SU-DHL-6 (cell line): ENCODE data around the gene MYO5C.

ENCODE experiments used
- CTCF ChIP-seq: fragments of 200-600 bp; sonication (generic); IDR thresholded peaks from one replicate; pipeline ENCODE4 v1.5.1; 2017; ENCODE audit warnings: antibody characterized with exemption, mild to moderate bottlenecking, low read length, moderate library complexity; ENCODE audit not compliant: insufficient read depth, poor library complexity, severe bottlenecking
- EZH2phosphoT487 ChIP-seq: fragments of 200-600 bp; sonication (generic), shearing (Covaris generic); conservative IDR thresholded peaks from 2 replicates; pipeline ENCODE4 v1.6.1; 2018; ENCODE audit warnings: mild to moderate bottlenecking, antibody characterized with exemption, low read length, moderate library complexity, mixed read lengths

DNA sequence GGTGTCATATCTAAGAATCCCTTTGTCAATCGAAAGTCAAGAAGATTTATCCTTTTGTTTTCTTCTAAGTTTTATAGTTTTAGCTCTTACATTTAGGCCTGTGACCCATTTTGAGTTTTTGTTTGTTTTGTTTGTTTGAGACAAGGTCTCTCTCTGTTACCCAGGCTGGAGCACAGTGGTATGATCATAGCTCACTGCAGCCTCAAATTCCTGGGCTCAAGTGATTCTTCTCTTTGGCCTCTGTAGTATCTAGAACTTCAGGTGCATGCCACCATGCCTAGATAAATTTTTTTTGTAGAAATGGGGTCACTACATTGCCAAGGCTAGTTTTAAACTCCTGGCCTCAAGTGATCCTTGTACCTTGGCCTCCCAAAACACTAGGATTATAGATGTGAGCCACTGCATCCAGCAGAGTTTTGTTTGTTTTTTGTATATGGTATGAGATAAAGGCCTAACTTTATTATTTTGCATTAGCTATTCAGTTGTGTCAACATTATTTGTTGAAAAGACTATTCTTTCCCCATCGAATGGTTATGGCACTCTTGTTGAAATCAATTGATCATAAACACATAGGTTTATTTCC lies 5.8 kb upstream of the MYO5C start:
- no peak for TF ChIP-seq CTCF
- TF ChIP-seq EZH2phosphoT487, result no peak
